NB4 (cell line): ENCODE measurements around the gene TFCP2.

Experiments
- MYC ChIP-seq: IDR thresholded peaks from 2 replicates; pipeline ENCODE4 v1.6.1; 2011; ENCODE audit warnings: low read depth, low read length
- POLR2A ChIP-seq: IDR thresholded peaks from 2 replicates; pipeline ENCODE4 v1.6.1; 2011; ENCODE audit warnings: mild to moderate bottlenecking; ENCODE audit not compliant: insufficient read length; ENCODE audit errors: extremely low read depth

DNA sequence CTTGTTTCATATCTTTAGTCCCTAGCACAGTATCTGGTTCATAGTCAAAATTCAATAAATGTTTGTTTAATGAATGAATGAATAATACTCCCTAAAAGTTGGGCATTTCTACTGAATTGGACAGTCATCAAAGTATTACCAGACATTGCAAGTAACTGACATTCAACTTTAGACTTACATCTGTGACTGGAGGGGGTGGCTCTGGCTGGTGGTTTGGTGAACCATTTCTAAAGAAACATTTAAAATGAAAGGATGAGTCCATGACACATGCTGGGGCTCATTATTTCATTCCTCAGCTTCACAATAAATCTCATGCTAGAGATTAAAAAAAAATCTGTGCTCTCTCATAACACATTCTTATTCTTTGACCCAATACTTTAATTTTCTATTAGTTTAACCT, 69.0 kb downstream of the TFCP2 start:
- TF ChIP-seq MYC (no peak), POLR2A (no peak)
